HG03565 (cell line): ENCODE results near the gene ITPK1.

Experiments used
- ATAC-seq: cut with Tn5 transposase; IDR thresholded peaks from one replicate; pipeline ENCODE4 v1.9.1; 2021; ENCODE audit warnings: mild to moderate bottlenecking, moderate library complexity; ENCODE audit not compliant: unreplicated experiment

The ITPK1 gene

GRCh38 chr14:92994131-92994676, 121.5 kb downstream of the ITPK1 start:
- ATAC-seq, result no peak

- no peak for ATAC-seq
Observed at GRCh38 chr14:92993302-92993701, 122.4 kb downstream of the ITPK1 start.

GRCh38 chr14:92991536-92991935, 124.2 kb downstream of the ITPK1 start:
- ATAC-seq, result no peak

GRCh38 chr14:92990456-92991430, 125.0 kb downstream of the ITPK1 start:
- no peak for ATAC-seq

GRCh38 chr14:92988786-92989755, 126.7 kb downstream of the ITPK1 start:
- ATAC-seq, result no peak

GRCh38 chr14:92987713-92988510, 127.8 kb downstream of the ITPK1 start:
- ATAC-seq, result no peak

- no peak for ATAC-seq
Observed at GRCh38 chr14:92987148-92987570, 128.6 kb downstream of the ITPK1 start.

GRCh38 chr14:92986254-92987147, 129.2 kb downstream of the ITPK1 start:
- ATAC-seq, result no peak

GRCh38 chr14:92985521-92985920, 130.2 kb downstream of the ITPK1 start:
- no peak for ATAC-seq

- no peak for ATAC-seq
Observed at GRCh38 chr14:92984896-92985295, 130.8 kb downstream of the ITPK1 start.

- ATAC-seq, result no peak
Observed at GRCh38 chr14:92984082-92984788, 131.5 kb downstream of the ITPK1 start.

- no peak for ATAC-seq
Observed at GRCh38 chr14:92982956-92983355, 132.8 kb downstream of the ITPK1 start.

- ATAC-seq, result no peak
Observed at GRCh38 chr14:92981726-92982125, 134.0 kb downstream of the ITPK1 start.

- no peak for ATAC-seq
Observed at GRCh38 chr14:92980866-92981265, 134.9 kb downstream of the ITPK1 start.

- no peak for ATAC-seq
Observed at GRCh38 chr14:92978229-92979021, 137.3 kb downstream of the ITPK1 start.

- no peak for ATAC-seq
Observed at GRCh38 chr14:92976268-92976667, 139.5 kb downstream of the ITPK1 start.

- no peak for ATAC-seq
Observed at GRCh38 chr14:92974541-92975345, 141.0 kb downstream of the ITPK1 start.
